Endothelial cell of umbilical vein (primary cell): ENCODE measurements around the gene TXLNA. TPM values are rescaled to one million over a fixed set of nuclear protein-coding genes. Genes with fewer than 3 reads are reported as not detected.

Source experiments
- BruUV-seq: library from RNA; stranded (reverse); fragments of 400-500 nt; replicated peaks from 2 replicates; lab custom pipeline; 2021; lab: Mats Ljungman, UMichigan
- CTCF ChIA-PET: fragments of 300-600, 350-600 bp; sonication (Branson Sonifier 250); formaldehyde crosslinking; loops from one replicate; lab custom pipeline; 2021; ENCODE audit warnings: antibody characterized with exemption, inconsistent platforms; lab: Charles Lee
- POLR2A ChIA-PET: fragments of 300-600, 350-600 bp; sonication (Branson Sonifier 250); formaldehyde crosslinking; loops from one replicate; lab custom pipeline; 2021; ENCODE audit warnings: antibody characterized with exemption, inconsistent platforms; lab: Charles Lee
- DNase-seq: peaks from one replicate; pipeline ENCODE4 v3.0.0-alpha.2; 2011; ENCODE audit warnings: low read depth, low spot score
- FAIRE-seq: peaks from 2 replicates; lab custom pipeline; 2011; peaks lifted over from hg19 to GRCh38; lab: Jason Lieb, UNC
- H2AFZ ChIP-seq: 2 replicates; pipeline ENCODE4 v1.6.0; 2012; ENCODE audit warnings: low read depth, low read length, control low read depth, inconsistent platforms
- H3K27ac ChIP-seq: 2 replicates; pipeline ENCODE4 v1.5.1; 2011; ENCODE audit warnings: low read depth, mild to moderate bottlenecking, control low read depth, low read length, moderate library complexity; ENCODE audit not compliant: insufficient read depth
- H3K27me3 ChIP-seq, 2 experiments: 2 replicates each; pipeline versions ENCODE4 v1.6.0 to v1.6.1; 2011; ENCODE audit warnings: low read length in 2 of 2, mixed read lengths in 1 of 2; ENCODE audit not compliant: control insufficient read depth in 2 of 2, insufficient read depth in 2 of 2
- H3K36me3 ChIP-seq, 2 experiments: 2 replicates in 1 of 2; 3 replicates in 1 of 2; pipeline ENCODE4 v1.5.1; 2011; ENCODE audit warnings: low read length in 2 of 2, mild to moderate bottlenecking in 1 of 2, moderate library complexity in 1 of 2; ENCODE audit not compliant: control insufficient read depth in 2 of 2, insufficient read depth in 2 of 2; ENCODE audit errors: extremely low read depth in 1 of 2
- H3K4me1 ChIP-seq: 3 replicates; pipeline ENCODE4 v1.5.1; 2011; ENCODE audit warnings: mild to moderate bottlenecking, low read length; ENCODE audit not compliant: control insufficient read depth, insufficient read depth; ENCODE audit errors: extremely low read depth
- H3K4me2 ChIP-seq: 2 replicates; pipeline ENCODE4 v1.6.1; 2011; ENCODE audit warnings: low read length, control low read depth, mixed read lengths; ENCODE audit not compliant: insufficient read depth
- H3K4me3 ChIP-seq, 3 experiments: fragments of 200-600 bp in 1 of 3; sonication (generic), shearing (Covaris generic) in 1 of 3; replicated peaks in 1 of 3; 2 replicates each; pipeline ENCODE4 v1.5.1; 2011 to 2016; ENCODE audit warnings: control low read depth in 3 of 3, low read length in 3 of 3, mild to moderate bottlenecking in 2 of 3, inconsistent platforms in 1 of 3, low read depth in 1 of 3, moderate library complexity in 1 of 3; ENCODE audit not compliant: insufficient read depth in 1 of 3
- H3K79me2 ChIP-seq: 2 replicates; pipeline ENCODE4 v1.6.0; 2012; ENCODE audit warnings: low read length, inconsistent platforms; ENCODE audit not compliant: control insufficient read depth, insufficient read depth
- H3K9ac ChIP-seq: replicated peaks from 2 replicates; pipeline ENCODE3; 2011; ENCODE audit warnings: low read length, control low read depth; ENCODE audit not compliant: insufficient read depth; ENCODE audit errors: extremely low read depth
- H3K9me1 ChIP-seq: replicated peaks from 3 replicates; pipeline ENCODE4 v1.6.0; 2011; ENCODE audit warnings: mild to moderate bottlenecking, low read length; ENCODE audit not compliant: control insufficient read depth, insufficient read depth; ENCODE audit errors: extremely low read depth
- H3K9me3 ChIP-seq: replicated peaks from 2 replicates; pipeline ENCODE4 v1.5.1; 2012; ENCODE audit warnings: low read length, inconsistent platforms; ENCODE audit not compliant: control insufficient read depth, insufficient read depth
- H4K20me1 ChIP-seq: replicated peaks from 2 replicates; pipeline ENCODE3; 2011; ENCODE audit warnings: mild to moderate bottlenecking, low read length; ENCODE audit not compliant: control insufficient read depth, insufficient read depth; ENCODE audit errors: extremely low read depth
- CTCF ChIP-seq, 2 donors: IDR thresholded peaks; 1 replicate in 1 of 2; 2 replicates in 1 of 2; pipeline ENCODE4 v1.5.1; 2011; ENCODE audit warnings: low read length in 2 of 2, mild to moderate bottlenecking in 2 of 2, moderate library complexity in 2 of 2, control low read depth in 1 of 2, inconsistent platforms in 1 of 2, low read depth in 1 of 2; ENCODE audit not compliant: insufficient read depth in 1 of 2; ENCODE audit errors: extremely low read depth in 1 of 2
- EZH2 ChIP-seq: IDR thresholded peaks from 2 replicates; pipeline ENCODE4 v1.6.1; 2012; ENCODE audit warnings: borderline replicate concordance, low read depth, mild to moderate bottlenecking, moderate library complexity, low read length, inconsistent platforms; ENCODE audit not compliant: severe bottlenecking
- FOS ChIP-seq: IDR thresholded peaks from 2 replicates; pipeline ENCODE4 v1.6.1; 2011; ENCODE audit warnings: mild to moderate bottlenecking, low read length, moderate library complexity, borderline replicate concordance; ENCODE audit not compliant: insufficient read depth
- GATA2 ChIP-seq: IDR thresholded peaks from 2 replicates; pipeline ENCODE4 v1.7.0; 2011; ENCODE audit warnings: low read depth, mild to moderate bottlenecking, moderate library complexity, mixed read lengths, low read length; ENCODE audit not compliant: insufficient read length, insufficient read depth
- JUN ChIP-seq: IDR thresholded peaks from 2 replicates; pipeline ENCODE4 v1.6.1; 2011; ENCODE audit warnings: borderline replicate concordance, low read depth; ENCODE audit not compliant: insufficient read length, insufficient read depth
- MAX ChIP-seq: IDR thresholded peaks from 2 replicates; pipeline ENCODE4 v1.6.1; 2011; ENCODE audit not compliant: insufficient read depth, insufficient read length
- MYC ChIP-seq: IDR thresholded peaks from one replicate; pipeline ENCODE4 v1.6.1; 2011; ENCODE audit warnings: mild to moderate bottlenecking, low read depth, low read length
- POLR2A ChIP-seq: IDR thresholded peaks from 2 replicates; pipeline ENCODE4 v1.6.1; 2012; ENCODE audit warnings: low read depth, mild to moderate bottlenecking, control low read depth, low read length
- POLR2AphosphoS5 ChIP-seq: IDR thresholded peaks from 2 replicates; pipeline ENCODE4 v1.6.1; 2012; ENCODE audit warnings: low read depth, mild to moderate bottlenecking, control low read depth, low read length, moderate library complexity; ENCODE audit not compliant: insufficient read depth
- dilution Hi-C: fragments of 300-500 bp; cut with MboI; formaldehyde crosslinking; loops from one replicate; pipeline ENCODE4 v1.15.0; 2019; ENCODE audit warnings: low sequenced_read_pairs; ENCODE audit not compliant: extremely low pct_ligation_motif_present
- intact Hi-C: fragments of 100-400 bp; cut with micrococcal nuclease; formaldehyde crosslinking; loops from one replicate; pipeline ENCODE4 v1.10.0; 2022
- polyA plus RNA-seq, 4 experiments: library from polyadenylated mRNA; depleted of rRNA in 3 of 4; stranded (reverse) in 3 of 4; unstranded in 1 of 4; fragments of >200 nt; gene quantifications; 2 replicates each; pipeline versions ENCODE4 v1.2.1 to v1.2.3, GENCODE V29; 2011 to 2012; ENCODE audit warnings: missing spikeins in 1 of 4
- total RNA-seq: library from RNA; stranded (reverse); gene quantifications from 2 replicates; pipeline ENCODE4 v1.2.3, GENCODE V29; 2021

Gene TXLNA
- total and polyA plus RNA-seq, 2 donors (not counting 3 experiments of a cell fraction or from before 2014, with no cell fraction given) = 41.8 to 69.4 TPM

- POLR2A ChIA-PET = interaction anchor here (0.5 to 2.4 kb wide), 3 partner anchors 114 to 316 kb away, joined by 3 to 8 read pairs (median 5); partner anchors contain the start of genes KPNA6 and MARCKSL1
- BruUV-seq = no TSS peak
- DNase-seq (peak; percentile 90), FAIRE-seq (peak; percentile 97)
- peak within 1 kb of the TSS; percentile 98 for H3K27ac ChIP-seq
- H3K27me3 ChIP-seq = no peaks in the 10 kb centered on the region
- peak within 1 kb of the TSS; percentile 98 for H3K9ac ChIP-seq
- H3K36me3 ChIP-seq = peaks cover 7 to 8% of the 10 kb centered on the region in 2 experiments
- TF ChIP-seq FOS (peak; percentile 51), CTCF (IDR thresholded peaks at IDR 0.05; ENCODE audit: extremely low read depth in 1 of 2, insufficient read depth in 1 of 2, low read depth in 1 of 2, low read length in 2 of 2) (no peak), GATA2 (no peak), MAX (peak; percentile 56), JUN (peak; percentile 32), POLR2AphosphoS5 (peak; percentile 82), EZH2 (no peak), POLR2A (peak; percentile 87), MYC (no peak)
- H3K4me3 ChIP-seq = peak within 1 kb of the TSS; percentile 79 to 81 (median 80)
- H3K79me2 ChIP-seq = peaks cover 24% of the 10 kb centered on the region
- H3K9me1 ChIP-seq = no peaks in the 10 kb centered on the region
- H2AFZ ChIP-seq = peak within 1 kb of the TSS; percentile 83
- no peaks in the 10 kb centered on the region for H3K9me3 ChIP-seq
- H3K4me2 ChIP-seq = peak within 1 kb of the TSS; percentile 86
- no peaks in the 10 kb centered on the region for H4K20me1 ChIP-seq
- CTCF ChIA-PET = interaction anchor here (1.1 to 2.4 kb wide), 5 partner anchors 9 to 94 kb away, joined by 3 to 33 read pairs (median 4); no protein-coding TSS in a partner anchor
- H3K4me1 ChIP-seq = peaks cover 26% of the 10 kb centered on the region
- intact Hi-C loops = loop anchor here (1.0 to 5.0 kb wide), 6 partner anchors 19 to 193 kb away; partner anchors contain the start of gene MARCKSL1
- dilution Hi-C loops = no loop called here
Measured at GRCh38 chr1:32221980-32222755, 42.7 kb downstream of the TXLNA start, which contains the start of the genes EIF3I and TMEM234. TSS of gene EIF3I (plus strand) at chr1:32222407. CDS start at chr1:32222442, 35 bp downstream. TSS of gene TMEM234 (minus strand) at chr1:32222353. CDS start at chr1:32222322, 31 bp downstream.
